GM18907 (cell line): Measurements from ENCODE around the gene CATSPERD.

Source experiments
- ATAC-seq: cut with Tn5 transposase; IDR thresholded peaks from one replicate; pipeline ENCODE4 v1.9.1; 2021; ENCODE audit warnings: mild to moderate bottlenecking, moderate library complexity; ENCODE audit not compliant: unreplicated experiment

The CATSPERD gene

GRCh38 chr19:5784581-5785147 is 64.2 kb downstream of the CATSPERD start, which contains the start of gene PRR22:
PRR22 (minus strand) TSS chr19:5784746; CDS start chr19:5784660, 86 bp downstream.
- ATAC-seq, result no peak

GRCh38 chr19:5785423-5785822 is 65.0 kb downstream of the CATSPERD start:
- ATAC-seq, result no peak

- ATAC-seq, result no peak
Measured at GRCh38 chr19:5786593-5787408, 66.4 kb downstream of the CATSPERD start.

GRCh38 chr19:5787409-5788182 is 67.2 kb downstream of the CATSPERD start:
- no peak for ATAC-seq

GRCh38 chr19:5788422-5788821 is 68.0 kb downstream of the CATSPERD start:
- no peak for ATAC-seq

- no peak for ATAC-seq
Measured at GRCh38 chr19:5789351-5789761, 68.9 kb downstream of the CATSPERD start.

GRCh38 chr19:5789886-5790558 is 69.6 kb downstream of the CATSPERD start:
- no peak for ATAC-seq

- ATAC-seq, result peak; percentile 87
Measured at GRCh38 chr19:5790559-5791520, 70.4 kb downstream of the CATSPERD start, which contains the start of gene DUS3L. DUS3L (minus strand) TSS chr19:5791163; CDS start chr19:5791141, 22 bp downstream.

- no peak for ATAC-seq
Measured at GRCh38 chr19:5792224-5792623, 71.8 kb downstream of the CATSPERD start.

GRCh38 chr19:5793188-5793587 is 72.8 kb downstream of the CATSPERD start:
- ATAC-seq, result no peak

- ATAC-seq, result no peak
Measured at GRCh38 chr19:5795382-5795919, 75.0 kb downstream of the CATSPERD start.

- ATAC-seq, result no peak
Measured at GRCh38 chr19:5798244-5798643, 77.8 kb downstream of the CATSPERD start.

- ATAC-seq, result no peak
Measured at GRCh38 chr19:5799247-5800241, 79.1 kb downstream of the CATSPERD start.

- ATAC-seq, result no peak
Measured at GRCh38 chr19:5800361-5801270, 80.2 kb downstream of the CATSPERD start.

- ATAC-seq, result no peak
Measured at GRCh38 chr19:5801796-5802619, 81.6 kb downstream of the CATSPERD start.

GRCh38 chr19:5803441-5803751 is 83.0 kb downstream of the CATSPERD start:
- no peak for ATAC-seq
